Measurements from ENCODE around the gene GOLGA6C. TPM values are rescaled to one million over a fixed set of nuclear protein-coding genes. Genes with fewer than 3 reads are reported as not detected.

The GOLGA6C gene
- total RNA-seq, 4 donors from 2014 or later: not detected

- WGBS, 2 donors (ENCODE audit: low coverage in 1 of 2): 69 to 100% methylated on average over 1 to 5 of the region's 9 CpGs
- Histone ChIP-seq H3K36me3 (peaks cover 0 to 71% of the 10 kb centered on the region in 2 donors), H3K9me3 (no peaks in the 10 kb centered on the region), H3K4me1 (peaks cover 0 to 48% (median 8%) of the 10 kb centered on the region in 3 donors), H3K27ac (no peak overlapping the region), H3K27me3 (no peaks in the 10 kb centered on the region), H3K4me3 (no peak overlapping the region)
- ATAC-seq: no peak
- TF ChIP-seq CTCF (IDR thresholded peaks at IDR 0.05) (no peak), POLR2AphosphoS5 (IDR thresholded peaks at IDR 0.05) (no peak), EP300 (IDR thresholded peaks at IDR 0.05) (no peak), POLR2A (IDR thresholded peaks at IDR 0.05) (no peak)
These were observed 46.5 kb upstream of the GOLGA6C start for GRCh38 chr15:75211436-75212199.

GRCh38 chr15:75212200-75212858, 45.8 kb upstream of the GOLGA6C start:
- TF ChIP-seq POLR2A (IDR thresholded peaks at IDR 0.05) (no peak), POLR2AphosphoS5 (IDR thresholded peaks at IDR 0.05) (no peak), CTCF (IDR thresholded peaks at IDR 0.05) (no peak), EP300 (IDR thresholded peaks at IDR 0.05) (no peak)
- WGBS, 2 donors (ENCODE audit: low coverage in 1 of 2): 47 to 92% methylated on average over 2 to 4 of the region's 7 CpGs
- Histone ChIP-seq H3K27me3 (no peaks in the 10 kb centered on the region), H3K4me1 (peaks cover 0 to 47% (median 8%) of the 10 kb centered on the region in 3 donors), H3K9me3 (no peaks in the 10 kb centered on the region), H3K27ac (no peak overlapping the region), H3K36me3 (peaks cover 0 to 64% of the 10 kb centered on the region in 2 donors), H3K4me3 (no peak overlapping the region)
- ATAC-seq: no peak

- H3K36me3 ChIP-seq: peaks cover 0 to 55% of the 10 kb centered on the region in 2 donors
- no peak overlapping the region for H3K27ac ChIP-seq
- WGBS, 2 donors (ENCODE audit: low coverage in 1 of 2): 70 to 100% methylated on average over 3 to 4 of the region's 12 CpGs
- no peaks in the 10 kb centered on the region for H3K9me3 ChIP-seq
- H3K4me1 ChIP-seq: peaks cover 0 to 38% (median 4%) of the 10 kb centered on the region in 3 donors
- TF ChIP-seq POLR2AphosphoS5 (IDR thresholded peaks at IDR 0.05) (no peak), POLR2A (IDR thresholded peaks at IDR 0.05) (no peak), EP300 (IDR thresholded peaks at IDR 0.05) (no peak), CTCF (IDR thresholded peaks at IDR 0.05) (no peak)
- H3K4me3 ChIP-seq: no peak overlapping the region
- ATAC-seq: no peak
- no peaks in the 10 kb centered on the region for H3K27me3 ChIP-seq
These were observed 44.8 kb upstream of the GOLGA6C start for GRCh38 chr15:75213212-75213767.

GRCh38 chr15:75213768-75214221, 44.3 kb upstream of the GOLGA6C start:
- no CpG with 5 or more reads among the region's 9 CpGs for WGBS, 2 donors (ENCODE audit: low coverage in 1 of 2)
- TF ChIP-seq POLR2AphosphoS5 (IDR thresholded peaks at IDR 0.05): no peak
- no peak for TF ChIP-seq CTCF (IDR thresholded peaks at IDR 0.05)
- no peak overlapping the region for H3K4me3 ChIP-seq
- no peaks in the 10 kb centered on the region for H3K9me3 ChIP-seq
- no peak overlapping the region for H3K27ac ChIP-seq
- no peaks in the 10 kb centered on the region for H3K27me3 ChIP-seq
- H3K4me1 ChIP-seq: peaks cover 0 to 33% (median 0%) of the 10 kb centered on the region in 3 donors
- ATAC-seq: no peak
- H3K36me3 ChIP-seq: peaks cover 0 to 50% of the 10 kb centered on the region in 2 donors

Data from gastroesophageal sphincter (tissue), 4 donors.